H1 (cell line): ENCODE results near the gene ELMO1. TPM values are rescaled to one million over a fixed set of nuclear protein-coding genes. Genes with fewer than 3 reads are reported as not detected.

Experiments
- CTCF ChIA-PET: fragments of 300-600 bp; sonication (Branson Sonifier 250); formaldehyde crosslinking; loops from one replicate; lab custom pipeline; 2021; ENCODE audit not compliant: partially characterized antibody; lab: Charles Lee
- POLR2A ChIA-PET: fragments of 300-600 bp; sonication (Branson Sonifier 250); formaldehyde crosslinking; loops from one replicate; lab custom pipeline; 2021; ENCODE audit warnings: inconsistent platforms; ENCODE audit not compliant: partially characterized antibody; lab: Charles Lee
- DNase-seq, 2 experiments: peaks; one replicate each; pipeline versions ENCODE4 v3.0.0 to v3.0.0-alpha.2; 2010 to 2022; ENCODE audit warnings: low spot score in 2 of 2, low read depth in 1 of 2, mixed read lengths in 1 of 2
- FAIRE-seq: peaks from 2 replicates; lab custom pipeline; 2011; peaks lifted over from hg19 to GRCh38; lab: Jason Lieb, UNC
- H2AFZ ChIP-seq: 2 replicates; pipeline ENCODE4 v1.8.1; 2012; ENCODE audit warnings: low read length, inconsistent platforms
- H2AK5ac ChIP-seq: 2 replicates; pipeline ENCODE4 v1.6.1; 2013; ENCODE audit warnings: low read depth, low read length
- H2BK120ac ChIP-seq: replicated peaks from 2 replicates; pipeline ENCODE3; 2013; ENCODE audit warnings: low read depth, low read length, inconsistent platforms
- H2BK12ac ChIP-seq: 2 replicates; pipeline ENCODE4 v1.6.1; 2013; ENCODE audit warnings: low read depth, low read length
- H2BK15ac ChIP-seq: 2 replicates; pipeline ENCODE4 v1.6.1; 2013; ENCODE audit warnings: low read length
- H2BK20ac ChIP-seq: 2 replicates; pipeline ENCODE4 v1.6.1; 2013; ENCODE audit warnings: low read length
- H2BK5ac ChIP-seq: 2 replicates; pipeline ENCODE4 v1.6.1; 2013; ENCODE audit warnings: low read depth, low read length
- H3K14ac ChIP-seq: 2 replicates; pipeline ENCODE4 v1.6.1; 2013; ENCODE audit warnings: inconsistent platforms; ENCODE audit not compliant: insufficient read length
- H3K18ac ChIP-seq: 2 replicates; pipeline ENCODE4 v1.6.1; 2013; ENCODE audit warnings: low read length; ENCODE audit errors: extremely low read depth
- H3K23ac ChIP-seq: 2 replicates; pipeline ENCODE4 v1.6.1; 2013; ENCODE audit warnings: inconsistent platforms; ENCODE audit not compliant: insufficient read length
- H3K23me2 ChIP-seq: 2 replicates; pipeline ENCODE4 v1.6.1; 2013; ENCODE audit warnings: low read depth, low read length
- H3K27ac ChIP-seq: 2 replicates; pipeline ENCODE4 v1.6.1; 2011; ENCODE audit warnings: low read depth, low read length, inconsistent platforms
- H3K27me3 ChIP-seq, 4 experiments: replicated peaks in 1 of 4; 1 replicate in 1 of 4; 2 replicates in 3 of 4; pipeline versions ENCODE4 v1.6.1 to v1.8.1; 2011 to 2013; ENCODE audit warnings: low read length in 3 of 4, mild to moderate bottlenecking in 3 of 4, inconsistent platforms in 2 of 4, mixed read lengths in 2 of 4, moderate library complexity in 1 of 4; ENCODE audit not compliant: control insufficient read depth in 3 of 4, insufficient read depth in 3 of 4; ENCODE audit errors: extremely low read depth in 1 of 4
- H3K36me3 ChIP-seq, 4 experiments: 2 replicates each; pipeline versions ENCODE4 v1.6.1 to v1.8.1; 2011 to 2013; ENCODE audit warnings: mild to moderate bottlenecking in 4 of 4, low read length in 3 of 4, moderate library complexity in 2 of 4, control low read depth in 1 of 4, inconsistent platforms in 1 of 4; ENCODE audit not compliant: insufficient read depth in 4 of 4, control insufficient read depth in 2 of 4
- H3K4ac ChIP-seq: replicated peaks from 2 replicates; pipeline ENCODE3; 2013; ENCODE audit warnings: low read length, low read depth, mixed read lengths, inconsistent platforms; ENCODE audit not compliant: insufficient read length
- H3K4me1 ChIP-seq, 4 experiments: replicated peaks in 1 of 4; 1 replicate in 1 of 4; 2 replicates in 3 of 4; pipeline versions ENCODE4 v1.6.1 to v1.8.1; 2011 to 2013; ENCODE audit warnings: low read length in 3 of 4, inconsistent platforms in 2 of 4, mixed read lengths in 1 of 4; ENCODE audit not compliant: insufficient read depth in 4 of 4, control insufficient read depth in 3 of 4
- H3K4me2 ChIP-seq, 2 experiments: 2 replicates each; pipeline versions ENCODE4 v1.6.1 to v1.8.1; 2011 to 2013; ENCODE audit warnings: low read depth in 2 of 2, low read length in 2 of 2, control low read depth in 1 of 2, inconsistent platforms in 1 of 2, mild to moderate bottlenecking in 1 of 2; ENCODE audit not compliant: insufficient read depth in 1 of 2
- H3K4me3 ChIP-seq, 4 experiments: fragments of 200-600, 300-600 bp in 1 of 4; sonication (generic), shearing (Covaris generic), sonication (Bioruptor Twin) in 1 of 4; 2 replicates each; pipeline versions ENCODE4 v1.5.1 to v1.8.1; 2011 to 2016; ENCODE audit warnings: low read length in 4 of 4, low read depth in 3 of 4, control low read depth in 2 of 4, inconsistent platforms in 2 of 4, mild to moderate bottlenecking in 2 of 4, mixed read lengths in 1 of 4, moderate library complexity in 1 of 4; ENCODE audit not compliant: insufficient read depth in 2 of 4; ENCODE audit errors: extremely low read depth in 1 of 4
- H3K56ac ChIP-seq: replicated peaks from 2 replicates; pipeline ENCODE3; 2013; ENCODE audit warnings: low read depth, mild to moderate bottlenecking, mixed read lengths, low read length, inconsistent platforms; ENCODE audit not compliant: insufficient read length
- H3K79me1 ChIP-seq: 2 replicates; pipeline ENCODE4 v1.6.1; 2013; ENCODE audit warnings: low read depth, low read length, control low read depth
- H3K79me2 ChIP-seq, 2 experiments: 2 replicates each; pipeline versions ENCODE4 v1.6.1 to v1.8.1; 2012 to 2013; ENCODE audit warnings: low read length in 2 of 2, mild to moderate bottlenecking in 2 of 2, inconsistent platforms in 1 of 2; ENCODE audit not compliant: insufficient read depth in 2 of 2, control insufficient read depth in 1 of 2
- H3K9ac ChIP-seq, 4 experiments: replicated peaks in 1 of 4; 1 replicate in 1 of 4; 2 replicates in 3 of 4; pipeline versions ENCODE4 v1.6.1 to v1.8.1; 2011 to 2013; ENCODE audit warnings: low read depth in 3 of 4, low read length in 3 of 4, control low read depth in 2 of 4, mild to moderate bottlenecking in 2 of 4, moderate library complexity in 2 of 4, inconsistent platforms in 1 of 4; ENCODE audit errors: extremely low read depth in 1 of 4
- H3K9me3 ChIP-seq, 2 experiments: 2 replicates each; pipeline versions ENCODE4 v1.6.1 to v1.8.1; 2012 to 2013; ENCODE audit warnings: mild to moderate bottlenecking in 2 of 2, moderate library complexity in 2 of 2, control low read depth in 1 of 2, inconsistent platforms in 1 of 2, low read depth in 1 of 2, low read length in 1 of 2, mixed read lengths in 1 of 2; ENCODE audit not compliant: insufficient read depth in 2 of 2
- H4K20me1 ChIP-seq, 2 experiments: replicated peaks in 1 of 2; 2 replicates each; pipeline versions ENCODE3 to v1.8.1; 2011 to 2013; ENCODE audit warnings: inconsistent platforms in 2 of 2, low read length in 2 of 2, mild to moderate bottlenecking in 1 of 2; ENCODE audit not compliant: insufficient read depth in 2 of 2, control insufficient read depth in 1 of 2
- H4K5ac ChIP-seq: 2 replicates; pipeline ENCODE4 v1.6.1; 2013; ENCODE audit warnings: low read length, low read depth, mixed read lengths, inconsistent platforms; ENCODE audit not compliant: insufficient read length
- H4K8ac ChIP-seq: 2 replicates; pipeline ENCODE4 v1.8.0; 2013; ENCODE audit warnings: mild to moderate bottlenecking, moderate library complexity, low read length, inconsistent platforms; ENCODE audit not compliant: insufficient read depth; ENCODE audit errors: extremely low read depth
- H4K91ac ChIP-seq: replicated peaks from 2 replicates; pipeline ENCODE3; 2013; ENCODE audit warnings: low read length, mixed read lengths, inconsistent platforms; ENCODE audit not compliant: insufficient read length
- CHD2 ChIP-seq: IDR thresholded peaks from 2 replicates; pipeline ENCODE4 v1.6.1; 2012; ENCODE audit warnings: low read length, improper control_type of control experiment
- CTCF ChIP-seq, 3 experiments: IDR thresholded peaks; 1 replicate in 2 of 3; 2 replicates in 1 of 3; pipeline versions ENCODE4 v1.5.1 to v1.6.1; 2011; ENCODE audit warnings: low read length in 3 of 3, mild to moderate bottlenecking in 3 of 3, inconsistent platforms in 2 of 3, low read depth in 1 of 3, moderate library complexity in 1 of 3; ENCODE audit not compliant: insufficient read depth in 1 of 3; ENCODE audit errors: control extremely low read depth in 1 of 3
- FOSL1 ChIP-seq: IDR thresholded peaks from 2 replicates; pipeline ENCODE4 v1.6.1; 2011; ENCODE audit warnings: mild to moderate bottlenecking, low read depth, low read length, moderate library complexity; ENCODE audit not compliant: insufficient read depth
- GABPA ChIP-seq: IDR thresholded peaks from 2 replicates; pipeline ENCODE4 v1.6.1; 2011; ENCODE audit warnings: mild to moderate bottlenecking, low read length, moderate library complexity, borderline replicate concordance; ENCODE audit not compliant: insufficient read depth
- HDAC2 ChIP-seq, 2 experiments: fragments of 300-600 bp in 1 of 2; sonication (generic) in 1 of 2; IDR thresholded peaks; 2 replicates each; pipeline ENCODE4 v1.6.1; 2011 to 2012; ENCODE audit warnings: low read depth in 2 of 2, low read length in 2 of 2, mild to moderate bottlenecking in 2 of 2, moderate library complexity in 2 of 2, borderline replicate concordance in 1 of 2, inconsistent platforms in 1 of 2
- POU5F1 ChIP-seq: IDR thresholded peaks from 2 replicates; pipeline ENCODE4 v1.6.1; 2011; ENCODE audit warnings: low read depth, mild to moderate bottlenecking, low read length, moderate library complexity
- RBBP5 ChIP-seq: IDR thresholded peaks from 2 replicates; pipeline ENCODE4 v1.7.1; 2012; ENCODE audit warnings: low read depth, mild to moderate bottlenecking, inconsistent platforms, low read length, moderate library complexity, borderline replicate concordance
- WGBS, 2 experiments: shearing (Covaris generic) in 1 of 2; methylation state at CpG; one replicate each; pipeline versions ENCODE4 v1.1.6 to v1.1.7; 2013 to 2015; ENCODE audit warnings: low lambda C conversion rate in 2 of 2, mixed read lengths in 2 of 2, inconsistent platforms in 1 of 2, low coverage in 1 of 2, missing lambda C conversion rate in 1 of 2; ENCODE audit not compliant: insufficient replicate concordance in 2 of 2, insufficient coverage in 1 of 2, insufficient read length in 1 of 2; ENCODE audit errors: extremely low coverage in 1 of 2, missing lambda C conversion rate in 1 of 2; 5-methylcytosine and 5-hydroxymethylcytosine counted together
- polyA plus RNA-seq, 7 experiments: library from polyadenylated mRNA; depleted of rRNA in 3 of 7; stranded (reverse) in 5 of 7; unstranded in 2 of 7; fragments of >200 nt in 5 of 7; fragments of 200-250 nt in 2 of 7; gene quantifications; 1 replicate in 5 of 7; 2 replicates in 1 of 7; 4 replicates in 1 of 7; pipeline versions ENCODE4 v1.2.1 to v1.2.3, GENCODE V29; 2011 to 2013; ENCODE audit warnings: missing spikeins in 2 of 7, mixed read lengths in 2 of 7
- total RNA-seq: library from RNA; stranded (reverse); fragmentation: NEBNext Ultra II Directional; extraction: Animal tissue kit (Norgen Biotek cat#: 25700); gene quantifications from 2 replicates; pipeline ENCODE4 v1.2.1, GENCODE V29; 2021

Gene ELMO1
- total and polyA plus RNA-seq, 2 of the 8 experiments (the other 6 are each of a cell fraction or from before 2014, with no cell fraction given) = 18.4 to 21.0 TPM

- no peaks in the 10 kb centered on the region for H3K36me3 ChIP-seq
- peaks cover 0 to 3% (median 3%) of the 10 kb centered on the region in 4 experiments; a peak in 3 of 7 replicates for H3K4me1 ChIP-seq
- TF ChIP-seq RBBP5 (no peak), HDAC2 (IDR thresholded peaks at IDR 0.05; ENCODE audit: borderline replicate concordance in 1 of 2, low read depth in 2 of 2, low read length in 2 of 2) (no peak), CTCF (IDR thresholded peaks at IDR 0.05; ENCODE audit: control extremely low read depth in 1 of 3, insufficient read depth in 1 of 3, low read depth in 1 of 3, low read length in 3 of 3) (no peak), CHD2 (no peak), GABPA (no peak), POU5F1 (no peak), FOSL1 (no peak)
- H3K27me3 ChIP-seq = no peaks in the 10 kb centered on the region
- H4K5ac ChIP-seq = no peak overlapping the region
- peaks cover 0 to 2% of the 10 kb centered on the region in 2 experiments; a peak in 1 of 4 replicates for H3K9me3 ChIP-seq
- no peak overlapping the region for H2BK12ac ChIP-seq
- no peak overlapping the region for H3K23ac ChIP-seq
- POLR2A ChIA-PET = no interaction called here
- no peak overlapping the region for H3K4ac ChIP-seq
- H3K18ac ChIP-seq = no peak overlapping the region
- no peak overlapping the region for H2BK120ac ChIP-seq
- 81% methylated on average over 6 of the region's 6 CpGs; no CpG with 5 or more reads in 1 of the 2 experiments for WGBS, 2 experiments
- no peak overlapping the region for H4K91ac ChIP-seq
- no peak overlapping the region for H3K27ac ChIP-seq
- no peak overlapping the region for H3K4me3 ChIP-seq
- no peak overlapping the region for H3K9ac ChIP-seq
- CTCF ChIA-PET = interaction anchor here (1.3 kb wide), 3 partner anchors 12 to 110 kb away, joined by 3 to 5 read pairs (median 3); no protein-coding TSS in a partner anchor
- H3K14ac ChIP-seq = no peak overlapping the region
- no peaks in the 10 kb centered on the region for H4K20me1 ChIP-seq
- peaks cover 0 to 9% of the 10 kb centered on the region in 2 experiments; a peak in 1 of 4 replicates for H3K79me2 ChIP-seq
- FAIRE-seq (no peak), DNase-seq (no peak)
- no peak overlapping the region for H2BK20ac ChIP-seq
- H2BK5ac ChIP-seq = no peak overlapping the region
- no peak overlapping the region for H2AK5ac ChIP-seq
- H2AFZ ChIP-seq = no peak overlapping the region
- H2BK15ac ChIP-seq = no peak overlapping the region
- no peak overlapping the region for H4K8ac ChIP-seq
- no peak overlapping the region for H3K4me2 ChIP-seq
- H3K56ac ChIP-seq = no peak overlapping the region
- no peaks in the 10 kb centered on the region for H3K23me2 ChIP-seq
- no peaks in the 10 kb centered on the region; the same call in 1 of the 2 replicates for H3K79me1 ChIP-seq
Observed at GRCh38 chr7:37398403-37398802, 50.3 kb downstream of the ELMO1 start.
